OCI-LY7 (cell line): Measurements from ENCODE around the gene FDXR.

Source experiments
- EZH2phosphoT487 ChIP-seq: fragments of 200-600 bp; sonication (generic); IDR thresholded peaks from 2 replicates; pipeline ENCODE4 v1.6.1; 2018; ENCODE audit warnings: low read depth, borderline replicate concordance, mild to moderate bottlenecking, mixed run types, antibody characterized with exemption, low read length, moderate library complexity, mixed read lengths
- TF ChIP-seq, protein P1 (sequence below): fragments of 200-600 bp; sonication (generic); conservative IDR thresholded peaks from 2 replicates; pipeline ENCODE4 v1.5.1; 2014; ENCODE audit warnings: mild to moderate bottlenecking, antibody characterized with exemption, low read length, moderate library complexity, mixed read lengths

DNA sequence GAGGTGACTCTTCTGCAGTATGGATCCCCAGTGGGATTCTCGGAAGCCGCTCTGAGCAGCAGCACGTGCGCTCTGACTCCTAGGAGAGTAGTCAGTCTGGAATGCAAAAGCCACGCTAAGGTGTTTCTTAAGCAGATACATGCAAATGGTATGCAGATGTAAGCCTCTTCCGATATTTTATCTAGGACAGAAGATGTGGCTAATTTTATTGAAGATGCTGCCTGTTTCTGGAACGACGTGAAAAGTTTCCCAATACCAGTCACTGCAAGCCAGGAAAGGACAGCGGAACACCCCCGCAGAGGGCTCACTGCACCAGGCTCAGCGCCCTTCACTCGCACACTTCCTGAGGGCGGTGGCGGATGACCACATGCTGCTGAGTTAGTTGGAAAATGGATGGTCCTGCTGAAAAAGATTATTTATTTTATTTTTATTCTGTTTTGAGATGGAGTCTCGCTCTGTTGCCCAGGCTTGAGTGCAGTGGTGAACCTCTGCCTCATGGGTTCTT is 10.5 kb upstream of the FDXR start:
- TF ChIP-seq, protein P1, sequence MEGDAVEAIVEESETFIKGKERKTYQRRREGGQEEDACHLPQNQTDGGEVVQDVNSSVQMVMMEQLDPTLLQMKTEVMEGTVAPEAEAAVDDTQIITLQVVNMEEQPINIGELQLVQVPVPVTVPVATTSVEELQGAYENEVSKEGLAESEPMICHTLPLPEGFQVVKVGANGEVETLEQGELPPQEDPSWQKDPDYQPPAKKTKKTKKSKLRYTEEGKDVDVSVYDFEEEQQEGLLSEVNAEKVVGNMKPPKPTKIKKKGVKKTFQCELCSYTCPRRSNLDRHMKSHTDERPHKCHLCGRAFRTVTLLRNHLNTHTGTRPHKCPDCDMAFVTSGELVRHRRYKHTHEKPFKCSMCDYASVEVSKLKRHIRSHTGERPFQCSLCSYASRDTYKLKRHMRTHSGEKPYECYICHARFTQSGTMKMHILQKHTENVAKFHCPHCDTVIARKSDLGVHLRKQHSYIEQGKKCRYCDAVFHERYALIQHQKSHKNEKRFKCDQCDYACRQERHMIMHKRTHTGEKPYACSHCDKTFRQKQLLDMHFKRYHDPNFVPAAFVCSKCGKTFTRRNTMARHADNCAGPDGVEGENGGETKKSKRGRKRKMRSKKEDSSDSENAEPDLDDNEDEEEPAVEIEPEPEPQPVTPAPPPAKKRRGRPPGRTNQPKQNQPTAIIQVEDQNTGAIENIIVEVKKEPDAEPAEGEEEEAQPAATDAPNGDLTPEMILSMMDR, result no peak
- no peak for TF ChIP-seq EZH2phosphoT487
